Body of pancreas (tissue), 4 donors: Measurements from ENCODE around the gene KIR2DL4. TPM values are rescaled to one million over a fixed set of nuclear protein-coding genes. Genes with fewer than 3 reads are reported as not detected.
"Not testable (repeated sequence)": the region's sequence is repeated elsewhere in the genome, so short reads cannot be mapped to it uniquely, and the experiment has no call there.

Experiments used
- ATAC-seq: fragments of 150-250 bp; one replicate; pipeline ENCODE4 v1.9.1; 2016
- DNase-seq, 4 donors: peaks; one replicate each; pipeline ENCODE4 v3.0.0-alpha.2; 2019
- H3K27ac ChIP-seq, 4 donors: fragments of 200-600 bp; sonication (generic); 1 replicate in 3 of 4; 2 replicates in 1 of 4; pipeline versions ENCODE4 v1.5.1 to v1.6.1; 2016 to 2019; ENCODE audit warnings: mild to moderate bottlenecking in 1 of 4, mixed read lengths in 1 of 4, moderate library complexity in 1 of 4
- H3K27me3 ChIP-seq, 2 donors: fragments of 200-600 bp; sonication (generic); one replicate each; pipeline ENCODE4 v1.6.0; 2016; ENCODE audit warnings: mild to moderate bottlenecking in 1 of 2
- H3K36me3 ChIP-seq, 2 donors: fragments of 200-600 bp; sonication (generic); replicated peaks in 1 of 2; 2 replicates each; pipeline ENCODE4 v1.5.1; 2016; ENCODE audit warnings: low read depth in 2 of 2; ENCODE audit not compliant: insufficient read depth in 1 of 2
- H3K4me1 ChIP-seq: fragments of 200-600 bp; sonication (generic); one replicate; pipeline ENCODE4 v1.6.0; 2016
- H3K4me3 ChIP-seq, 2 donors: fragments of 200-600 bp; sonication (generic); 1 replicate in 1 of 2; 2 replicates in 1 of 2; pipeline ENCODE4 v1.5.1; 2016 to 2019
- H3K9me3 ChIP-seq, 3 donors: fragments of 200-600 bp; sonication (generic); 1 replicate in 2 of 3; 2 replicates in 1 of 3; pipeline ENCODE4 v1.5.1; 2016
- WGBS, 2 donors: methylation state at CpG; one replicate each; pipeline ENCODE4 v1.1.5; 2017; 5-methylcytosine and 5-hydroxymethylcytosine counted together
- intact Hi-C: fragments of 100-400 bp; cut with DNase I; formaldehyde crosslinking; loops from one replicate; pipeline ENCODE4 v1.15.1; 2023
- small RNA-seq: library from RNA; depleted of rRNA; stranded (forward); fragments of <200 nt; gene quantifications from one replicate; pipeline ENCODE3, GENCODE V24; 2016
- total RNA-seq, 2 donors: library from RNA; depleted of rRNA; stranded (reverse); fragments of >200 nt; gene quantifications; one replicate each; pipeline ENCODE4 v1.1.0, GENCODE V29; 2016

Gene KIR2DL4
- total RNA-seq, 2 donors from 2014 or later = not detected

DNA sequence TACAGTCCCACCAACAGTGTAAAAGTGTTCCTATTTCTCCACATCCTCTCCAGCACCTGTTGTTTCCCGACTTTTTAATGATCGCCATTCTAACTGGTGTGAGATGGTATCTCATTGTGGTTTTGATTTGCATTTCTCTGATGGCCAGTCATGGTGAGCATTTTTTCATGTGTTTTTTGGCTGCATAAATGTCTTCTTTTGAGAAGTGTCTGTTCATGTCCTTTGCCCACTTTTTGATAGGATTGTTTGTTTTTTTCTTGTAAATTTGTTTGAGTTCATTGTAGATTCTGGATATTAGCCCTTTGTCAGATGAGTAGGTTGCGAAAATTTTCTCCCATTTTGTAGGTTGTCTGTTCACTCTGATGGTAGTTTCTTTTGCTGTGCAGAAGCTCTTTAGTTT lies 60.0 kb downstream of the KIR2DL4 start:
- H3K36me3 ChIP-seq, intact Hi-C loops, H3K27me3 ChIP-seq, H3K27ac ChIP-seq, H3K9me3 ChIP-seq, DNase-seq, H3K4me1 ChIP-seq, H3K4me3 ChIP-seq, ATAC-seq: not testable (repeated sequence)
- 93% methylated on average over 2 of the region's 3 CpGs; no CpG with 5 or more reads in 1 of the 2 donors for whole genome bisulfite sequencing, 2 donors

Small RNAs within 50 kb of the gene (small RNA-seq; reads per million reads assigned to genes)
- gene KIR3DP1 = not detected

Other genes with a start within 250 kb of the KIR2DL4 start
- 1 to 10 TPM in 1 of 2 donors, not detected in 1; 1.6 TPM for gene LILRA2, start 229.8 kb upstream of the KIR2DL4 start, total RNA-seq
- gene LILRA1, start 210.0 kb upstream of the KIR2DL4 start, total RNA-seq = under 1 TPM in 1 of 2 donors, not detected in 1; 0.26 TPM
- gene LILRB1, start 173.1 kb upstream of the KIR2DL4 start, total RNA-seq = under 1 TPM; 0.33 to 0.52 TPM
- gene LILRB4, start 140.6 kb upstream of the KIR2DL4 start, total RNA-seq = 1 to 10 TPM in 1 of 2 donors, under 1 TPM in 1; 0.99 to 1.0 TPM
- gene KIR3DL3, start 79.2 kb upstream of the KIR2DL4 start, total RNA-seq = not detected
- gene KIR2DL3, start 65.1 kb upstream of the KIR2DL4 start, total RNA-seq = not detected
- not detected for gene KIR2DL1, start 33.8 kb upstream of the KIR2DL4 start, total RNA-seq
- not detected for gene KIR3DL1, start 12.9 kb downstream of the KIR2DL4 start, total RNA-seq
- gene KIR2DS4, start 29.1 kb downstream of the KIR2DL4 start, total RNA-seq = not detected
- gene KIR3DL2, start 46.8 kb downstream of the KIR2DL4 start, total RNA-seq = not detected
- not detected for gene FCAR, start 70.6 kb downstream of the KIR2DL4 start, total RNA-seq
- not detected for gene NCR1, start 102.5 kb downstream of the KIR2DL4 start, total RNA-seq
- not detected for gene NLRP7, start 143.9 kb downstream of the KIR2DL4 start, total RNA-seq
- gene NLRP2, start 162.8 kb downstream of the KIR2DL4 start, total RNA-seq = 10 to 100 TPM in 1 of 2 donors, 1 to 10 TPM in 1; 1.3 to 10.2 TPM
- under 1 TPM in 1 of 2 donors, not detected in 1; 0.78 TPM for gene GP6, start 234.7 kb downstream of the KIR2DL4 start, total RNA-seq